HepG2 (cell line): ENCODE results near the gene INAFM1. TPM values are rescaled to one million over a fixed set of nuclear protein-coding genes. Genes with fewer than 3 reads are reported as not detected.

Experiments
- ATAC-seq: fragments of 200-7000 bp; cut with Tn5 transposase; 3 replicates; pipeline ENCODE4 v1.9.1; 2020; ENCODE audit warnings: mild to moderate bottlenecking, moderate library complexity
- BruUV-seq: library from RNA; stranded (reverse); fragments of 400-500 nt; replicated peaks from 2 replicates; lab custom pipeline; 2021; lab: Mats Ljungman, UMichigan
- CTCF ChIA-PET: fragments of 300-600 bp; formaldehyde crosslinking; extraction: SDS; loops from one replicate; lab custom pipeline; 2021; ENCODE audit warnings: low total read pairs, inconsistent platforms, low intra/inter-chr PET ratio; lab: Yijun Ruan, JAX
- POLR2A ChIA-PET: fragments of 350-600 bp; sonication (Branson Sonifier 250); formaldehyde crosslinking; loops from one replicate; lab custom pipeline; 2020; ENCODE audit warnings: antibody characterized with exemption, inconsistent platforms; lab: Yijun Ruan, JAX
- DNase-seq: peaks from one replicate; pipeline ENCODE4 v3.0.0-alpha.2; 2015; ENCODE audit warnings: low spot score
- FAIRE-seq: peaks from 3 replicates; lab custom pipeline; 2011; peaks lifted over from hg19 to GRCh38; lab: Jason Lieb, UNC
- H2AFZ ChIP-seq: one replicate; pipeline ENCODE4 v1.6.1; 2011; ENCODE audit warnings: low read length, inconsistent platforms
- H3K27ac ChIP-seq: fragments of 300-600 bp; 3 replicates; pipeline ENCODE4 v1.8.0; 2011; ENCODE audit warnings: mixed run types, mild to moderate bottlenecking, mixed read lengths, low read length, inconsistent platforms; ENCODE audit not compliant: insufficient read depth; ENCODE audit errors: extremely low read length
- H3K27me3 ChIP-seq, 2 experiments: fragments of 200-600 bp in 1 of 2; 2 replicates in 1 of 2; 3 replicates in 1 of 2; pipeline versions ENCODE4 v1.6.0 to v1.8.0; 2011; ENCODE audit warnings: low read length in 2 of 2, mild to moderate bottlenecking in 2 of 2, moderate library complexity in 2 of 2, inconsistent platforms in 1 of 2; ENCODE audit not compliant: insufficient read depth in 2 of 2, control insufficient read depth in 1 of 2
- H3K36me3 ChIP-seq, 2 experiments: fragments of 200-600 bp in 1 of 2; replicated peaks in 1 of 2; 2 replicates in 1 of 2; 3 replicates in 1 of 2; pipeline versions ENCODE4 v1.5.1 to v1.8.0; 2011; ENCODE audit warnings: low read length in 2 of 2, inconsistent platforms in 1 of 2; ENCODE audit not compliant: insufficient read depth in 2 of 2, control insufficient read depth in 1 of 2
- H3K4me1 ChIP-seq: 2 replicates; pipeline ENCODE4 v1.5.1; 2012; ENCODE audit warnings: low read length, inconsistent platforms; ENCODE audit not compliant: insufficient read depth
- H3K4me2 ChIP-seq: 2 replicates; pipeline ENCODE4 v1.6.0; 2011; ENCODE audit warnings: low read depth, low read length, inconsistent platforms
- H3K4me3 ChIP-seq, 3 experiments: fragments of 200-600 bp in 1 of 3; sonication (generic), shearing (Covaris generic) in 1 of 3; replicated peaks in 1 of 3; 2 replicates each; pipeline ENCODE4 v1.5.1; 2011 to 2016; ENCODE audit warnings: low read length in 3 of 3, inconsistent platforms in 2 of 3, low read depth in 2 of 3, mild to moderate bottlenecking in 2 of 3, control low read depth in 1 of 3, mixed read lengths in 1 of 3; ENCODE audit not compliant: insufficient read depth in 1 of 3
- H3K79me2 ChIP-seq: one replicate; pipeline ENCODE4 v1.6.1; 2011; ENCODE audit warnings: low read length, inconsistent platforms; ENCODE audit not compliant: insufficient read depth
- H3K9ac ChIP-seq: 2 replicates; pipeline ENCODE4 v1.6.0; 2011; ENCODE audit warnings: mild to moderate bottlenecking, low read depth, low read length, inconsistent platforms; ENCODE audit not compliant: insufficient read depth
- H3K9me3 ChIP-seq: 2 replicates; pipeline ENCODE4 v1.5.1; 2012; ENCODE audit warnings: mild to moderate bottlenecking, low read length
- H4K20me1 ChIP-seq: 2 replicates; pipeline ENCODE4 v1.6.0; 2011; ENCODE audit warnings: inconsistent platforms, mild to moderate bottlenecking, low read length, moderate library complexity; ENCODE audit not compliant: insufficient read depth
- ASH2L ChIP-seq: fragments of 300-600, 200-600 bp; sonication (generic); IDR thresholded peaks from 2 replicates; pipeline ENCODE4 v1.7.0; 2017; ENCODE audit warnings: low read depth, mild to moderate bottlenecking, moderate library complexity, mixed read lengths, low read length; ENCODE audit not compliant: insufficient read length
- GTF3A ChIP-seq: sonication (generic); formaldehyde crosslinking; conservative IDR thresholded peaks from 2 replicates; pipeline ENCODE4 v1.4.0; 2020; ENCODE audit warnings: mild to moderate bottlenecking, missing genetic modification reagents
- NFE2L2 ChIP-seq: fragments of 150-350 bp; IDR thresholded peaks from 2 replicates; pipeline ENCODE4 v1.6.1; 2014; ENCODE audit warnings: low read length
- ZBTB38 ChIP-seq: sonication (generic); formaldehyde crosslinking; IDR thresholded peaks from 2 replicates; pipeline ENCODE4 v1.5.1; 2020; ENCODE audit warnings: mild to moderate bottlenecking, missing genetic modification reagents
- ZNF12 ChIP-seq: sonication (generic); formaldehyde crosslinking; IDR thresholded peaks from 2 replicates; pipeline ENCODE4 v1.5.0; 2020; ENCODE audit warnings: missing genetic modification reagents
- ZNF33A ChIP-seq: sonication (generic); formaldehyde crosslinking; IDR thresholded peaks from 2 replicates; pipeline ENCODE4 v1.5.1; 2020; ENCODE audit warnings: missing genetic modification reagents, mild to moderate bottlenecking, moderate library complexity, borderline replicate concordance
- ZNF564 ChIP-seq: sonication (generic); formaldehyde crosslinking; IDR thresholded peaks from 2 replicates; pipeline ENCODE4 v1.8.1; 2023; ENCODE audit warnings: mild to moderate bottlenecking, missing genetic modification reagents
- ZNF747 ChIP-seq: sonication (generic); formaldehyde crosslinking; IDR thresholded peaks from 2 replicates; pipeline ENCODE4 v1.8.1; 2023; ENCODE audit warnings: missing genetic modification reagents, mild to moderate bottlenecking, borderline replicate concordance
- WGBS: methylation state at CpG from one replicate; pipeline ENCODE4 v1.1.6; 2017; ENCODE audit warnings: low lambda C conversion rate; 5-methylcytosine and 5-hydroxymethylcytosine counted together
- in situ Hi-C: cut with HindIII; loops from 2 replicates; pipeline ENCODE4 v1.10.0; 2017; ENCODE audit warnings: low pct_unique_long_range_greater_than_20kb; ENCODE audit not compliant: extremely low pct_ligation_motif_present
- intact Hi-C: fragments of 100-400 bp; cut with micrococcal nuclease; formaldehyde crosslinking; loops from one replicate; pipeline ENCODE4 v1.10.0; 2022; ENCODE audit not compliant: unreplicated experiment
- polyA plus RNA-seq, 8 experiments: library from polyadenylated mRNA; depleted of rRNA in 3 of 8; stranded (reverse) in 7 of 8; unstranded in 1 of 8; fragments of >200 nt; fragmentation: Illumina TruSeq in 4 of 8; extraction: Trizol in 4 of 8; gene quantifications; 2 replicates each; pipeline versions ENCODE4 v1.2.1 to v1.2.3, GENCODE V29; 2011 to 2016; ENCODE audit warnings: low read depth in 4 of 8, missing spikeins in 1 of 8, mixed read lengths in 1 of 8; ENCODE audit not compliant: insufficient read depth in 1 of 8
- total RNA-seq, 5 experiments: library from RNA; depleted of rRNA; stranded (reverse); fragments of >200 nt; fragmentation: Illumina TruSeq; extraction: Trizol; gene quantifications; 2 replicates each; pipeline ENCODE4 v1.2.3, GENCODE V29; 2016; ENCODE audit warnings: low read depth in 1 of 5
- TF ChIP-seq, protein P1 (sequence below): sonication (generic); formaldehyde crosslinking; IDR thresholded peaks from 2 replicates; pipeline ENCODE4 v1.5.0; 2020; ENCODE audit warnings: mild to moderate bottlenecking, missing genetic modification reagents, borderline replicate concordance

INAFM1 gene
- total and polyA plus RNA-seq, 2 of the 13 experiments (the other 11 are each of a cell fraction or from before 2014, with no cell fraction given) = 0.88 to 1.9 TPM

- Histone ChIP-seq H3K9ac (peak overlapping the region; percentile 54), H3K27ac (peak overlapping the region; percentile 59), H3K79me2 (no peaks in the 10 kb centered on the region), H4K20me1 (no peaks in the 10 kb centered on the region), H3K4me3 (peak overlapping the region in 1 of 3 experiments; percentile 11; a peak in 1 of 6 replicates), H2AFZ (peak overlapping the region; percentile 37), H3K9me3 (no peaks in the 10 kb centered on the region), H3K36me3 (no peaks in the 10 kb centered on the region), H3K4me2 (peak overlapping the region; percentile 58), H3K27me3 (no peaks in the 10 kb centered on the region), H3K4me1 (peaks cover 79% of the 10 kb centered on the region)
- POLR2A ChIA-PET = interaction anchor here (2.3 kb wide), 1 partner anchor 35 kb away, joined by 7 read pairs; the partner anchor contains the start of gene DHX34
- DNase-seq (no peak), ATAC-seq (no peak), FAIRE-seq (no peak)
- in situ Hi-C loops (no loop called here), intact Hi-C loops (no loop called here)
- 31% methylated on average over 10 of the region's 10 CpGs for WGBS
- TF ChIP-seq GTF3A (CRISPR knock-in tag) = no peak
- 0 out of 2 replicates have a peak, but pooled peaks have one; percentile 16 for TF ChIP-seq ZNF564
- TF ChIP-seq ASH2L = peak; percentile 2
- TF ChIP-seq ZBTB38 (CRISPR knock-in tag) = 0 out of 2 replicates have a peak, but pooled peaks have one; percentile 35
- TF ChIP-seq ZNF747 (CRISPR knock-in tag) = 0 out of 2 replicates have a peak, but pooled peaks have one; percentile 3
- TF ChIP-seq ZNF12 = peak; percentile 63
- no peak for TF ChIP-seq NFE2L2
- TF ChIP-seq, protein P1, sequence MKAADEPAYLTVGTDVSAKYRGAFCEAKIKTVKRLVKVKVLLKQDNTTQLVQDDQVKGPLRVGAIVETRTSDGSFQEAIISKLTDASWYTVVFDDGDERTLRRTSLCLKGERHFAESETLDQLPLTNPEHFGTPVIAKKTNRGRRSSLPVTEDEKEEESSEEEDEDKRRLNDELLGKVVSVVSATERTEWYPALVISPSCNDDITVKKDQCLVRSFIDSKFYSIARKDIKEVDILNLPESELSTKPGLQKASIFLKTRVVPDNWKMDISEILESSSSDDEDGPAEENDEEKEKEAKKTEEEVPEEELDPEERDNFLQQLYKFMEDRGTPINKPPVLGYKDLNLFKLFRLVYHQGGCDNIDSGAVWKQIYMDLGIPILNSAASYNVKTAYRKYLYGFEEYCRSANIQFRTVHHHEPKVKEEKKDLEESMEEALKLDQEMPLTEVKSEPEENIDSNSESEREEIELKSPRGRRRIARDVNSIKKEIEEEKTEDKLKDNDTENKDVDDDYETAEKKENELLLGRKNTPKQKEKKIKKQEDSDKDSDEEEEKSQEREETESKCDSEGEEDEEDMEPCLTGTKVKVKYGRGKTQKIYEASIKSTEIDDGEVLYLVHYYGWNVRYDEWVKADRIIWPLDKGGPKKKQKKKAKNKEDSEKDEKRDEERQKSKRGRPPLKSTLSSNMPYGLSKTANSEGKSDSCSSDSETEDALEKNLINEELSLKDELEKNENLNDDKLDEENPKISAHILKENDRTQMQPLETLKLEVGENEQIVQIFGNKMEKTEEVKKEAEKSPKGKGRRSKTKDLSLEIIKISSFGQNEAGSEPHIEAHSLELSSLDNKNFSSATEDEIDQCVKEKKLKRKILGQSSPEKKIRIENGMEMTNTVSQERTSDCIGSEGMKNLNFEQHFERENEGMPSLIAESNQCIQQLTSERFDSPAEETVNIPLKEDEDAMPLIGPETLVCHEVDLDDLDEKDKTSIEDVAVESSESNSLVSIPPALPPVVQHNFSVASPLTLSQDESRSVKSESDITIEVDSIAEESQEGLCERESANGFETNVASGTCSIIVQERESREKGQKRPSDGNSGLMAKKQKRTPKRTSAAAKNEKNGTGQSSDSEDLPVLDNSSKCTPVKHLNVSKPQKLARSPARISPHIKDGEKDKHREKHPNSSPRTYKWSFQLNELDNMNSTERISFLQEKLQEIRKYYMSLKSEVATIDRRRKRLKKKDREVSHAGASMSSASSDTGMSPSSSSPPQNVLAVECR (CRISPR knock-in tag) = no peak
- no peak for TF ChIP-seq ZNF33A (CRISPR knock-in tag)
- no TSS peak for BruUV-seq
- CTCF ChIA-PET = interaction anchor here (0.6 kb wide), 1 partner anchor 9 kb away, joined by 3 read pairs; no protein-coding TSS in a partner anchor
These were observed 39.1 kb downstream of the INAFM1 start for GRCh38 chr19:47313754-47314295.
